Fibroblast of lung (primary cell): ENCODE results near the gene TBATA.

ENCODE experiments used
- EZH2 ChIP-seq: IDR thresholded peaks from 2 replicates; pipeline ENCODE4 v1.5.1; 2012; ENCODE audit warnings: low read length, control low read depth, mild to moderate bottlenecking; ENCODE audit errors: missing control alignments
- TF ChIP-seq, protein P1 (sequence below), 2 donors: IDR thresholded peaks in 1 of 2; conservative IDR thresholded peaks in 1 of 2; 1 replicate in 1 of 2; 2 replicates in 1 of 2; pipeline ENCODE4 v1.5.1; 2011 to 2012; ENCODE audit warnings: low read length in 2 of 2, control low read depth in 1 of 2, inconsistent platforms in 1 of 2, low read depth in 1 of 2, mild to moderate bottlenecking in 1 of 2

DNA sequence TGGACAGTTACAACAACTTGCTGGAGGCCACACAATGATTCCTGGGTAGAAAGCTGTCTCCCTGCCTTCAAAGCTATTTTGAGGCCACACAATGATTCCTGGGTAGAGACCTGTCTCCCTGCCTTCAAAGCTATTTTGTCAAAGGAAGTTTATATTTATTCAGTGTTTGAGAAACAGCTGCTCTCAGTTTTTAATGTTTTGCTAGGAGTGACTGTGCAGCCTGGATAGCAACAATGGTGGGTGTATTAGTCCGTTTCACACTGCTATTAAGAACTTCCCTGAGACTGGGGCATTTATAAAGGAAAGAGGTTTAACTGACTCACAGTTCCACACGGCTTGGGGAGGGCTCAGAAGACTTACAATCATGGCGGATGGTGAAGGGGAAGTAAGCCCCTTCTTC lies 26.7 kb upstream of the TBATA start:
- TF ChIP-seq, protein P1, sequence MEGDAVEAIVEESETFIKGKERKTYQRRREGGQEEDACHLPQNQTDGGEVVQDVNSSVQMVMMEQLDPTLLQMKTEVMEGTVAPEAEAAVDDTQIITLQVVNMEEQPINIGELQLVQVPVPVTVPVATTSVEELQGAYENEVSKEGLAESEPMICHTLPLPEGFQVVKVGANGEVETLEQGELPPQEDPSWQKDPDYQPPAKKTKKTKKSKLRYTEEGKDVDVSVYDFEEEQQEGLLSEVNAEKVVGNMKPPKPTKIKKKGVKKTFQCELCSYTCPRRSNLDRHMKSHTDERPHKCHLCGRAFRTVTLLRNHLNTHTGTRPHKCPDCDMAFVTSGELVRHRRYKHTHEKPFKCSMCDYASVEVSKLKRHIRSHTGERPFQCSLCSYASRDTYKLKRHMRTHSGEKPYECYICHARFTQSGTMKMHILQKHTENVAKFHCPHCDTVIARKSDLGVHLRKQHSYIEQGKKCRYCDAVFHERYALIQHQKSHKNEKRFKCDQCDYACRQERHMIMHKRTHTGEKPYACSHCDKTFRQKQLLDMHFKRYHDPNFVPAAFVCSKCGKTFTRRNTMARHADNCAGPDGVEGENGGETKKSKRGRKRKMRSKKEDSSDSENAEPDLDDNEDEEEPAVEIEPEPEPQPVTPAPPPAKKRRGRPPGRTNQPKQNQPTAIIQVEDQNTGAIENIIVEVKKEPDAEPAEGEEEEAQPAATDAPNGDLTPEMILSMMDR (conservative IDR thresholded peaks at IDR 0.05 in 1 of 2, IDR thresholded peaks at IDR 0.05 in 1 of 2; ENCODE audit: low read depth in 1 of 2, low read length in 2 of 2): no peak
- no peak for TF ChIP-seq EZH2
